NCI-H1694 treated with DMSO at 0.1 percent for 48 hours (cell line): ENCODE data around the gene TSACC.
A peak's percentile ranks its signal among the peaks of the same experiment; 100 is the strongest.
"Not testable (repeated sequence)": the region's sequence is repeated elsewhere in the genome, so short reads cannot be mapped to it uniquely, and the experiment has no call there.

Source experiments
- DNase-seq: peaks from one replicate; lab custom pipeline; 2025; lab: John Stamatoyannopoulos, UW

Gene TSACC

GRCh38 chr1:156346636-156347035 is 8.3 kb downstream of the TSACC start:
- peak; percentile 71 for DNase-seq

GRCh38 chr1:156347331-156347730 is 9.0 kb downstream of the TSACC start:
- no peak for DNase-seq

GRCh38 chr1:156352481-156352880 is 14.2 kb downstream of the TSACC start:
- not testable (repeated sequence) for DNase-seq

GRCh38 chr1:156356262-156356874 is 18.0 kb downstream of the TSACC start:
- DNase-seq = no peak

GRCh38 chr1:156356875-156357534 is 18.7 kb downstream of the TSACC start:
- peak; percentile 78 for DNase-seq

GRCh38 chr1:156357977-156358376 is 19.7 kb downstream of the TSACC start:
- DNase-seq = no peak

GRCh38 chr1:156358641-156359040 is 20.3 kb downstream of the TSACC start:
- no peak for DNase-seq

- DNase-seq = no peak
These were observed 20.9 kb downstream of the TSACC start for GRCh38 chr1:156359249-156359648.

- DNase-seq = peak; percentile 19
These were observed 21.6 kb downstream of the TSACC start for GRCh38 chr1:156359973-156360372.

GRCh38 chr1:156360534-156360933 is 22.2 kb downstream of the TSACC start:
- no peak for DNase-seq

GRCh38 chr1:156365754-156366153 is 27.4 kb downstream of the TSACC start:
- no peak for DNase-seq

GRCh38 chr1:156366378-156367166 is 28.2 kb downstream of the TSACC start:
- DNase-seq = no peak

GRCh38 chr1:156367383-156368156 is 29.2 kb downstream of the TSACC start:
- no peak for DNase-seq

GRCh38 chr1:156368157-156368658 is 29.9 kb downstream of the TSACC start:
- no peak for DNase-seq

- DNase-seq = no peak
These were observed 30.8 kb downstream of the TSACC start, which contains the start of gene RHBG for GRCh38 chr1:156368889-156369684. Gene RHBG (plus strand): TSS chr1:156369211. CDS start chr1:156369250, 39 bp downstream.

- not testable (repeated sequence) for DNase-seq
These were observed 31.5 kb downstream of the TSACC start for GRCh38 chr1:156369685-156370286.

- DNase-seq = no peak
These were observed 33.4 kb downstream of the TSACC start for GRCh38 chr1:156371553-156372264.

- no peak for DNase-seq
These were observed 33.9 kb downstream of the TSACC start for GRCh38 chr1:156372265-156372586.

GRCh38 chr1:156372876-156373275 is 34.5 kb downstream of the TSACC start:
- DNase-seq = no peak

- DNase-seq = no peak
These were observed 35.2 kb downstream of the TSACC start for GRCh38 chr1:156373546-156373945.
